GM21367 (cell line): ENCODE data around the gene MEIKIN.

Source experiments
- ATAC-seq: cut with Tn5 transposase; IDR thresholded peaks from one replicate; pipeline ENCODE4 v1.9.1; 2021; ENCODE audit not compliant: unreplicated experiment

MEIKIN gene

GRCh38 chr5:131974016-131974415, 28.6 kb upstream of the MEIKIN start:
- ATAC-seq, result no peak

DNA sequence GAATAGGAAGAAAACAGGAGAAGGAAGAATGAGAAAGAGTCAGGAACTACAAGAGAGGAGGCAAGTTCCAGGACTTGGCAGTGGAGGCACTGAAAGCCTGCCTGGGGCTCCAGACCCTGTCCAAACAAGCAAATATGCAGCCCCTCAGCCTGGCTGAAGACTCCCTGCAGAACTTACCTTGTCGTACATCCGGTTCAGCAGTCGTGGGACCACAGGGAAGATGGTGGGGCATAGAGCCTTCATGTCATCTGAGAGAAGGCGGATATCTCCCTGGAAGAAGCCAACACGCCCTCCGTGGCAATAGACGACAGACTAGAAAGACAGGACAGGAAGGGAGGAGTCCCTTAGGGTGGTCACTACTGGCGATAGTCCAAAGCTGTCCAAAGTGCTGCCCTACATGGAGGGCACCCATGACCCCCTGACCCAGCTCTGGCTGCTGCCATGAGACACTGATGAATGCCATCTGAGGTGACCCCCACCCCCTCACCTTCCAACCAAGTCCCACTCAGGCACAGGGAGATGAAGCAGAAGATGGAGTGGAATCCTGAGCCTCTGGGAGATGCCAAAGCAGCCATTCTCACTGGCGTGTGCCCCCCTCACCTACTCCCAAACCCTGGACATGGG, 27.7 kb upstream of the MEIKIN start:
- no peak for ATAC-seq

DNA sequence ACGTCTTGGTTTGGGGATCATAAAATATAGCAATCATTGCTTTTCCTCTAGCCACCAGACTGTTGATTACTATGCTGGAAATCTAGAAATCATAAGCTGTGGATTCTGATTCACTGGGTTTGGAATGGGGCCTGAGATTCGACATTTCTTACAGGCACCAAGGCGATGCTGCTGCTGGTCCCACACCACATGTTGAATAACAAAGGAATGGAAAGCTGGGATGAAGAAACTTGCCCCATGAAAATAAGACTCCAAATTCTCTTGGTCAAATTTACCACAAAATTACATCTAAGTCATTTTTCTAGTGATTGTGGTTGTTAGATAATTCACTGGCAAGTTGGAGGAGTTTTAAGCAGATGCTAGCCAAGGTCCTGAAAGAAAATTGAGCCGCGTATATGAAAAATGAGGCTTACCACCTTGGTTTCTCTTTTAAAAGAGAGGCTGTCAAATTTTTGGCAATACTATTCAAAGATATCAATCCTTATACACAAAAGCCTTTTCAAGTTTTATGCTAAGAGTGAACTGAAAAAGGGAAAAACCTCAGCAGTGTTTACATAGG, 23.0 kb upstream of the MEIKIN start:
- no peak for ATAC-seq

DNA sequence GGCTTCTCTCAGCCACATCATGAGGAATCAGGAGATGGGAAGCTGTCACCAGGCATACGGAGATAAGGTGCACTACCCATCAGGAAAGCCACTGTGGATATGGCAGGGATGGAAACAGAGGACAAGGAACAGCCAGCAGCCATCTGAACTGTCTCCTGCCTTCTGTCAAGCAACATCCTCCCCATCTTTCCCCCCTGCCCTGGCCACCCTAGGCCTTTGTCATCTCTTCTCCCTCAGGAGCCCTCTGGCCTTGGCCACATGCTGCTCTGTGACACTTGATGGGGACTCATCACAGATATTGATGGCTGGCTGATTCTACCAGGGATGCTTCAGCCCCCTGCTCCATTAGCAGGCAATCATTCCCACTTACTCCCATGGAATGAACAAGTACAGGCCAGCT, 21.1 kb upstream of the MEIKIN start:
- ATAC-seq, result no peak

DNA sequence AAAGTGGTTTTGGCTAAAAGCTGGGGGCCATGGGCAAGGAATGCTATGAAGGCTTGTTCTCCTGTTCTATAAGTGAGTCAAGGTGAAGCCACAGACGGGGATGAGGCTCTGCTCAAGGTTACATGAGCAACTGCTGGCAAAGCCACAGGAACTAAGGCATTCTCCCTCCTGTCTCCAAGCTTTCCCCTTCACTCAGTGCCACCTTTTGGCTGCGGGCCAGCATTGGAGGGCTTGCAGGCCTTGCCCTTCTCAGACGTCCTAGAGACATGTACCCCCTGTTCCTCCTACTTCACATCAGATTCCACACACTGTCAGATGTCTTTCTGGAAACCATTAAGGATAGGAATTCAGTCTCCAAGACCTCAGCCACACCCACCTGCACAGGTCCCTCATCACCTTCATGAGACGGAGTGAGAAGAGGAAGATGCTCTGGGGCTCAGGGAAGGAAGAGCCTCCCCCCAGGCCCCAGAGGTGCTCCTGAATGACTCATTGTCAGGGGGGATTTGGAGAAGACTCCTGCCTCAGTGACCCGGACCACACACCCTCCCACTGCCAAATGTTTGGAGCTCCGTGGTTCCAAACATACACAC, 20.5 kb upstream of the MEIKIN start:
- no peak for ATAC-seq

DNA sequence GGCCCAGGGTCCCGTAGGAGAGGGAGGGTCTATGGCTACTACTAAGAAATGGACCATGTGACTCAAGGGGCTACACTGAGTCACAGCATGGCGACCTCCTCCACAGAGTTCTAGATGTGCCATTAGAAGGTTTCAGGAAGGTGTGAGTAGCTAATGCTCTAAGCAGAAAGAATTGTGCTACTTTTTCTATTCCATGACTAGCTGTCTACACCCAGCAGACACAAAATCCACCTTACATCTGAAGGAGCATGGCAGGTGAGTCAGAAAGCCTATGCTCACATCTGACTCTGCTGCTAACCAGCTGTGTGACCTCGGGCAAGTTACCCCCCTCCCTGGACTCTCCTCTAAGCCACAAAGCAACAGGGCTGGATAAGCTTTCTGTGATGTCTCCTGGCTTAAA, 14.4 kb upstream of the MEIKIN start:
- no peak for ATAC-seq

- ATAC-seq, result no peak
Observed at GRCh38 chr5:131959136-131959535, 13.7 kb upstream of the MEIKIN start.

GRCh38 chr5:131957721-131958441, 12.4 kb upstream of the MEIKIN start:
- no peak for ATAC-seq

- no peak for ATAC-seq
Observed at GRCh38 chr5:131953969-131954368, 8.5 kb upstream of the MEIKIN start.

- ATAC-seq, result no peak
Observed at GRCh38 chr5:131952301-131952857, 6.9 kb upstream of the MEIKIN start.

GRCh38 chr5:131950706-131951105, 5.2 kb upstream of the MEIKIN start:
- ATAC-seq, result no peak

DNA sequence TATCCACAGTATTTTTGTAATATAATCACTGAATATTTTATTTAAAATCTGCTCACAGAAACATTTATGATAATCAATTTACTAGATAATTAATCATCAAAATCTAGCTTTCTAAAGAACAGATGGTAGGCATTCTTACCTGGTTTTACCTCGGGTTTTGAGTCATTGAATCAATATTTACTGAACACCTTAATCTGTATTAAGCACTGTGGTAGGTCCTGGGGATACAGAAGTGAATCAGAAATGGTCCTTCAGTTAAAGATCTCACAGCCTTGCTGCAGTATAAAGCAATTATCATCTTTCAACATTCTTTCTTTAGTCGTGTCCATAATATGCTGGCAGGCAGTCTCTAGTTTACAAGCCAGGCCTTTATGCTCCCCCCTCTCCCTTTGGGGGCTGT, 2.0 kb upstream of the MEIKIN start:
- no peak for ATAC-seq

DNA sequence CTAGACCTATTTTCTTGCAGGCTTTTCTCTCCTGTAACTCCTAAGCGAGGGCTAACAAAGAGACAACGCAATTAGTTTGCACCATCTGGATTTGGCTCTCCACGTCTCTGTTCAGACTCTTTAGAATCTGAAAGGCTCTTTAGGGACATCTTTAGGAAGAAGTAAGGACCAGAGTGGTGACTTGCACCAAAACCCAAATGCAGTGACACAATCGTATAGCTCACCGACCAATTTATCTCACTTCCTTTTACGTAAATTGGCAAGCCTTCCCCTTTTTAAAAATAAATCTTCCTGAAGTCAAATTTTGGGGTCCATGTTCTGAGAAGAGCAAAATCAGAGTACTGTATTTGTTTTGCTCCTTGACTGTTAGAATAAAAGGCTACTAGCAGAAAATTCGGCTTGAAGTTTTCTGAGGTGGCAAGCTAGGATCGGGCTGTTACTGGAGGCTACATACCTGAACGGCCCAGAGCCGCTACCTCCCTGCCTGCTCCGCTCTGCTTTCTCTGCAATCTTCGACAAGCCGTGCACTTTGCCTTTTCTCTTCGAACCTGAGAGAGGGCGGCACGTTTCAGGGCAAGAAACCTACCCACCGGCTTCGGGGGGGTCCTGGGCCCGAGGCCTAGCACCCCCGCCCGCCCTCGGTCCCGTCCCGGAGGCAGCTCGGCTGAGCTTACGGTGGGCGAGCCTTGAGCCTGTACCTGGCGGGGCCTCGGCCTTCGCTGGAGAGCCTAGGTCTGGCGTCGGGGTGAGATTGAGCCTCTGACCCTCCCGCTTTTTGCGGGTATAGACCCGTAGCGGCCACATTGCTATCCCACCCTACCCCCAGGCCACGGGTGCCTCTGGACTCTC, 537 bp downstream of the MEIKIN start:
- ATAC-seq, result no peak

- no peak for ATAC-seq
Observed at GRCh38 chr5:131943916-131944315, 1.5 kb downstream of the MEIKIN start.

DNA sequence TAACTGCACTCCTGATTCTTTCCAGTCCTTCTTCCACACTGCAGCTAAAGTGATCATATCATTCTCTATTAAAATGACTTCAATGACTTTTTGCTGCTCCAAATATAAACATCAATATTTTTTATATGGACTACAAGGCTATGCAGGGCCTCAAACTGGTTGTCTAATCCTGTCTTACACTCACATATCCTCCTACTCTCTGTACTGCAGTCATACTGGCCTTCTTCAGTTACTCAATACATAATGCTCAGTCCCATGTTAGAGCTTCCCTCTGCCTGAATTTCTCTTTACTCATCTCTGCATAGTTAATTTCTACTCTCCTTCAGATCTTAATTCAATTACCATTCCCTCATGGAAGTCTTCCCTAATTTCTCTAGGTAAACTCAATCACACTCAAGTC, 3.4 kb downstream of the MEIKIN start:
- no peak for ATAC-seq

DNA sequence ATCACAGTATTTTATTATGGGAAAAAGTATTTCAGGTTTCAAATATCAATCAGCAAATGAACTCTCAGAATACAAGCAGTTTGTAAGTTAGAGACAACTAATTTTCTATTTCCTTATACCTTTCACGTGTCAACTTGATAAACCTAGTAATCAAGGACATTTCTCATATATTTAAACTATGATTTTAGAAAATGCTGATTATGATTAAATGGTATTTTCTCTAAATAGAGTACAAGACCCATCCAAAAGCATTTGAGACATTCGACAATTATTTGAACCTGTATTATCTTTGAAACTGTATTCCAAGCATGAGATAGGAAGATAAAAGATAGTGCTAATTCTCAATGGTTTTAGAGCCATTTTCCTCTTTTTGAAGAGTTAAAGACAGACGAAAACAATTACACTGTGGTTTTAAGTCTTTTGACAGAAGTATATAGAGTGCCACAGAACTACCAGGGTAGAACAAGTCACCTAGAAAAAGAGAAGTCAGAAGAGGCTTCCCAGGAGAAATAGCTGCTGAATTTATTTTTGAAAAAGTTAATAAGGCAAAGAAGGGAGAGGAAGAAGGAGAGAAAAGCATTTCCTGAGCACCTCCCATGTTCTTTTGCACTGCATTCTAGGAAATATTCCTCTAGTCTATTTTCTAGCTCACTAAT, 5.6 kb downstream of the MEIKIN start:
- ATAC-seq, result no peak

GRCh38 chr5:131932235-131932634, 13.2 kb downstream of the MEIKIN start:
- no peak for ATAC-seq

DNA sequence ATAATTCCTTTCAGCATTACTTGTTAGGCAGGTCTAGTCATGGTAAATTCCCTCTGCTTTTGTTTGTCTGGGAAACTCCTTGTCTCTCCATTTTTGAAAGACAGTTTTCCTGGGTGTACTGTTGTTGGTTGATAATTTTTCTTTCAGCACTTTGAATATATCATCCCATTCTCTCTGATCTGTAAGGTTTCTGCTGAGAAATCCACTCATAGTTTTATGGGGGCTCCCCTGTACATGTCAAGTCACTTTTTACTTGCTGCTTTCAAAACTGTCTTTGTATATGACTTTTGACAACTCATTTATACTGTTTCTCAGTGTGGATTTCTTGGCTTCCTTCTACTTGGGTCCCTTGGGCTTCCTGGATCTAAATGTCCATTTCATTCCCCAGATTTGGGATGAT, 16.5 kb downstream of the MEIKIN start:
- no peak for ATAC-seq

DNA sequence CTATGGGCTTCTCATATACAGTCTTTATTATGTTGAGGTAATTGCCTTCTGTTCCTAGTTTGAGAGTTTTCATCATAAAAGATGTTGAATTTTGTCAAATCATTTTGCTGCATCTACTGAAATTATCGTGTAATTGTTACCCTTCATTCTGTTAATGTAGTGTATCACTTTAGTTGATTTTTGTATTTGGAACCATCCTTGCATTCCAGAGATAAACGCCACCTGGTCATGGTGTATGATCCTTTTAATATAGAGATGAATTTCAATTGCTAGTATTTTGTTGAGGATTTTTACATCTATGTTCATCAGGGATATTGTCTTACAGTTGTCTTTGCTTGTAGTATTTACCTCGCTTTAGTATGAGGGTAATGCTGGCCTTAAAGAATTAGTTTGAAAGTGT, 19.3 kb downstream of the MEIKIN start:
- no peak for ATAC-seq

GRCh38 chr5:131916481-131916880, 29.0 kb downstream of the MEIKIN start:
- no peak for ATAC-seq
